ENCODE results near the gene SPO11.

SPO11 gene

DNA sequence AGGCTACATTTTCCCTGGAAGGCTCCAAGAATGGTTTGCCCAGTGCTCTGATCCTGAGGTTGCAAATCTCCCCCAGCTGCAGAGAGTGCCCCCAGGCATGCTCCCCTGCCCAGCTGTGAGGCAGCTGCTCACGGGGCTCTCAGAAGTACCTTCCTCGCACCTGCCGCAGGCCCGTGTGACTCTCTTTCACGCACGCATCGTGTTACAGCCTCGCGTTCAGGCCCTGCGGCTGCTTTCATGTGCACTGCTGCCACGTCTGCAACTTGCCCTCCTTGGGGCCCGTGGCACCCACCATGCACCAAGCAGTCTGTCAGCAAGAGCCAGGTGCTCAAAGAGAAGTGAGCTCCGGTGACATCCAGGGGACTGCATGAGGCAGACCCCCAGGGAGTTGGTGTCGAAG lies 28.6 kb upstream of the SPO11 start:
- Histone ChIP-seq H3K4me1 (ENCODE audit: control insufficient read depth in 1 of 2, insufficient read depth in 1 of 2, low read depth in 1 of 2, low read length in 1 of 2) (no peaks in the 10 kb centered on the region), H3K36me3 (no peaks in the 10 kb centered on the region), H3K27ac (no peak overlapping the region), H3K4me3 (ENCODE audit: low read depth in 1 of 2, low read length in 1 of 2) (no peak overlapping the region), H3K9me3 (no peaks in the 10 kb centered on the region), H3K27me3 (peaks cover 14% of the 10 kb centered on the region)
- TF ChIP-seq, protein P1, sequence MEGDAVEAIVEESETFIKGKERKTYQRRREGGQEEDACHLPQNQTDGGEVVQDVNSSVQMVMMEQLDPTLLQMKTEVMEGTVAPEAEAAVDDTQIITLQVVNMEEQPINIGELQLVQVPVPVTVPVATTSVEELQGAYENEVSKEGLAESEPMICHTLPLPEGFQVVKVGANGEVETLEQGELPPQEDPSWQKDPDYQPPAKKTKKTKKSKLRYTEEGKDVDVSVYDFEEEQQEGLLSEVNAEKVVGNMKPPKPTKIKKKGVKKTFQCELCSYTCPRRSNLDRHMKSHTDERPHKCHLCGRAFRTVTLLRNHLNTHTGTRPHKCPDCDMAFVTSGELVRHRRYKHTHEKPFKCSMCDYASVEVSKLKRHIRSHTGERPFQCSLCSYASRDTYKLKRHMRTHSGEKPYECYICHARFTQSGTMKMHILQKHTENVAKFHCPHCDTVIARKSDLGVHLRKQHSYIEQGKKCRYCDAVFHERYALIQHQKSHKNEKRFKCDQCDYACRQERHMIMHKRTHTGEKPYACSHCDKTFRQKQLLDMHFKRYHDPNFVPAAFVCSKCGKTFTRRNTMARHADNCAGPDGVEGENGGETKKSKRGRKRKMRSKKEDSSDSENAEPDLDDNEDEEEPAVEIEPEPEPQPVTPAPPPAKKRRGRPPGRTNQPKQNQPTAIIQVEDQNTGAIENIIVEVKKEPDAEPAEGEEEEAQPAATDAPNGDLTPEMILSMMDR (IDR thresholded peaks at IDR 0.05) = no peak

DNA sequence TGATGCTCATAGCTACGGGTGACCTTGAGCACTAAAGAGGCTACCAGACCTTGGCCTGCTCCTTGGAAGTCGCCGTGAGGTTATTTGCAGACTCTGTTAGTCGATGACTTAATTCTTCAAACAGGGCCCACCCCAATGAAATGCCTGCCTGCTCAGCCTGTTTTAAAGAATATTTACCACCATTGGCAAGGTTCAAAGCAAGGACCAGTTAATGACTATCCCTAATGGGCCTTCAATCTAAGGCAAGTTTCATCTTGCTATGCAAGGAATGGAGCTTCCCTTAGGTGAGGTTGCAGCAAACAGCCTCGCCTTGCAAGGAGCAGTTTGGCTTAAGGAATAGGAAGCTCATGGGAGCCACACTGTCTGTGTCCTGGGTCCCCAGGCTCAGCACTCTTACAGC lies 22.9 kb upstream of the SPO11 start:
- peaks cover 46% of the 10 kb centered on the region for H3K27me3 ChIP-seq
- H3K4me3 ChIP-seq (ENCODE audit: low read depth in 1 of 2, low read length in 1 of 2) = no peak overlapping the region
- no peaks in the 10 kb centered on the region for H3K9me3 ChIP-seq
- H3K27ac ChIP-seq = no peak overlapping the region
- TF ChIP-seq, protein P1 (IDR thresholded peaks at IDR 0.05) = no peak
- no peaks in the 10 kb centered on the region for H3K4me1 ChIP-seq (ENCODE audit: control insufficient read depth in 1 of 2, insufficient read depth in 1 of 2, low read depth in 1 of 2, low read length in 1 of 2)
- no peaks in the 10 kb centered on the region for H3K36me3 ChIP-seq

DNA sequence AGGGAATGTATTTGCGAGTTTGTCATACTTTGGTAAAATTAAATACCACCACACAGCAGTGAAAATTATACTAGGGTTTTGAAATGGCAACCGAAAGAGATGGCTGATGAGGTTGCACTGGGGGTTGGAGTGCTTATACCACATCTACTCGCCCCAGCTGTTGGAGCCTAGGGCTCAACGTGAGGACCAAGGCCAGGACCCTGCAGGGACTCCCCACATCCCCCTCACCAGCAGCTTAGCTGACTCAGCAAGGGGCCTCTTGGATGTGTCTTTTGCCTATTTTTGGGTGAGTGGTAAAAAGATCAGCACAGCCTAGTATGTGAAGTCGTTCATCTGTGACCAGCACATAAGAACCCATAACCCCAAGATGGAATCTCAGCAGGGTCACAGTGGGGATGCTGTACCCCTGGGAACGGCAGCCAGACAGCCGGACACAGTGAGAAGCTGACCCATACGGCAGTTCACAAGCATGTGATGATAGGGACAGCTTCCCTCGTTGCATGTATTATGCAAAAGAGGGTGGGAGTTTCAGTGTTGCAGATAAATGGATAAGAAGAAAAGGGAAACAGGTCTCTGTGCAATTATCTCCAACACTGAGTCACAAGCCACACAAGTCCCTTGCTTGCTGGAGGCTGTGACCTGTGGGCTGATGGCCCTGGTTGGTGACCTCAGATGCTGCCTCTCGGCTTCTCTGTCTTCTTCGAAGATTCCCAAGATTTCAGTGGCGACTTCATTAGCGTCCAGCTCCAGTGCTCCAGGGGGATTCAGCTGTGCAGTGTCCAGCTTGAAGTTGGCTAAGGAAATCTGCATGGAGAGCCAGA lies 20.9 kb upstream of the SPO11 start:
- H3K9me3 ChIP-seq = no peaks in the 10 kb centered on the region
- TF ChIP-seq, protein P1 (IDR thresholded peaks at IDR 0.05) = no peak
- H3K27ac ChIP-seq = no peak overlapping the region
- no peaks in the 10 kb centered on the region for H3K36me3 ChIP-seq
- no peaks in the 10 kb centered on the region for H3K4me1 ChIP-seq (ENCODE audit: control insufficient read depth in 1 of 2, insufficient read depth in 1 of 2, low read depth in 1 of 2, low read length in 1 of 2)
- H3K4me3 ChIP-seq (ENCODE audit: low read depth in 1 of 2, low read length in 1 of 2) = no peak overlapping the region
- H3K27me3 ChIP-seq = peaks cover 64% of the 10 kb centered on the region

DNA sequence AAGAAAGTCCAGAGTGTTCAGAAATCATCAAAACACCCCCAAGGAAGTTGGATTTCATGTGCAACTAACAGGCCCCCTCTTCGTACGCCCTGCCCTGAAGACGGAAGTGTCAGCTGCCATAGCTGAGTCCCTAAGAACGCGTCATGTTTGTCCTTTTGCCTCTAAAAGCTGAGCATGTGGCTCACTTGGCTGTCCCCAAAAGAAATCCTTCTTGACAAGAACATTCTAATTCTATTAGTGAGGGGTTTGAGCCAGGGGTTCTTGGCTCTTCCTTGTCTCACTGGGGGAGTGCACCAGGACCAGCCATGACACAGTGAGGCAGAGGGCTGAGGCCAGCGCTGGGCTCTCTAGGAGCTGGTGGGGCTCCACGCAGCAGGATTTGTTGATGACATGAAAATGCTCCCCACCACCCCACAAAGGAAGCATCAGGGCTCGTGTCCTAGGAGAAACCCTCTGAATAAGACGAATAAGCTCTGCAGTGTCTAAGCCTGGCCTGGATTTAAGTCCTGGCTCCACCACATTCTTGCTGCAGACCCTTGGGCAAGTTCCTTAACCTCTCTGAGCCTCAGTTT lies 20.0 kb upstream of the SPO11 start:
- no peak overlapping the region for H3K4me3 ChIP-seq (ENCODE audit: low read depth in 1 of 2, low read length in 1 of 2)
- TF ChIP-seq, protein P1 (IDR thresholded peaks at IDR 0.05) = no peak

DNA sequence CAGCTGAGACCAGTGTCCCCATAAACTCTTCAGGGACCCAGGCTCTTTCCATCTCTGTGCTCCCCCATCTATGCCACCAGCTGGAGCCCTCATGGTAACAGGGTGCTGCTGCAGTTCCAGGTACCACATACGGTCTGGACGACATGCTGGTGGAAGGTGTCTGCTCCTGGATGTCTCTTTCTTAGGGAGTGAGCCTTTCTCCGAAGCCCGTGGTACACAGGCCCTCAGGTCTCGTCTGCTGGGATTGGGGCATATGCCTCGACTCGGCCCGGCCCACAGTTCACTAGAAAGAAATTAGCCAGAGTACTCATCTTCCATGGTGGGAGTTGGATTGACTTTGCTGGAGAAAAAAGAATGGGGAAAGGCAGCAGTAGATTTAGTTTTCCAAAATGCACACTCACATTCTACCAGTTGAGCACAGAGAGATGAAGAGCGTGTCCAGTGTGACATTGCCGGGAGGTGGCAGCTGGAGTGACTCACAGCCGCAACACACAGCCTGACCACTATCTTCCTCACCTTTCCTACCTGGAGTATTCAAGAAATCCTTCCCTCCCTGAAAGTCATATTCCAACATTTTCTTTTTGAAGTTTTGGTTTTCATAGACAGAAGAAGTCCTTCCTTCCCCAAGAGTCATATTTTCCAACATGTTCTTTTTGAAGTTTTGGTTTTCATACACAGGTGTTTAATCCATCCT lies 18.6 kb upstream of the SPO11 start:
- H3K4me3 ChIP-seq (ENCODE audit: low read depth in 1 of 2, low read length in 1 of 2) = no peak overlapping the region
- no peaks in the 10 kb centered on the region for H3K9me3 ChIP-seq
- H3K4me1 ChIP-seq (ENCODE audit: control insufficient read depth in 1 of 2, insufficient read depth in 1 of 2, low read depth in 1 of 2, low read length in 1 of 2) = no peaks in the 10 kb centered on the region
- no peak overlapping the region for H3K27ac ChIP-seq
- peaks cover 76% of the 10 kb centered on the region for H3K27me3 ChIP-seq
- H3K36me3 ChIP-seq = no peaks in the 10 kb centered on the region
- TF ChIP-seq, protein P1 (IDR thresholded peaks at IDR 0.05) = no peak

More for the DNA sequence above, 20.0 kb upstream of the SPO11 start:
- peaks cover 70% of the 10 kb centered on the region for H3K27me3 ChIP-seq
- H3K9me3 ChIP-seq = no peaks in the 10 kb centered on the region
- no peaks in the 10 kb centered on the region for H3K36me3 ChIP-seq
- H3K4me1 ChIP-seq (ENCODE audit: control insufficient read depth in 1 of 2, insufficient read depth in 1 of 2, low read depth in 1 of 2, low read length in 1 of 2) = no peaks in the 10 kb centered on the region
- H3K27ac ChIP-seq = no peak overlapping the region
